SK-N-SH (cell line): ENCODE results near the gene DOCK10. TPM values are rescaled to one million over a fixed set of nuclear protein-coding genes. Genes with fewer than 3 reads are reported as not detected.

ENCODE experiments used
- CTCF ChIA-PET: fragments of 300-600, 350-600 bp; formaldehyde crosslinking; extraction: SDS; loops from one replicate; lab custom pipeline; 2021; lab: Yijun Ruan, JAX
- POLR2A ChIA-PET: fragments of 350-600 bp; sonication (Branson Sonifier 250); formaldehyde crosslinking; extraction: SDS; loops from one replicate; lab custom pipeline; 2020; ENCODE audit warnings: antibody characterized with exemption, inconsistent platforms; lab: Yijun Ruan, JAX
- DNase-seq: peaks from one replicate; pipeline ENCODE4 v3.0.0; 2012
- H2AFZ ChIP-seq: fragments of 200-600 bp; sonication (generic); 2 replicates; pipeline ENCODE4 v1.8.1; 2016; ENCODE audit warnings: antibody characterized with exemption, mild to moderate bottlenecking, low read depth
- H3F3A ChIP-seq: fragments of 200-600 bp; sonication (generic); replicated peaks from 2 replicates; pipeline ENCODE3; 2016; ENCODE audit warnings: antibody characterized with exemption, mild to moderate bottlenecking; ENCODE audit not compliant: insufficient read depth
- H3K27ac ChIP-seq, 2 experiments: fragments of 200-500 bp in 1 of 2; fragments of 200-600 bp in 1 of 2; sonication (Bioruptor generic) in 1 of 2; sonication (generic), shearing (Covaris generic) in 1 of 2; 2 replicates each; pipeline versions ENCODE4 v1.5.1 to v1.6.1; 2014 to 2016; ENCODE audit warnings: low read depth in 2 of 2, inconsistent platforms in 1 of 2, low read length in 1 of 2, mild to moderate bottlenecking in 1 of 2, mixed read lengths in 1 of 2
- H3K27me3 ChIP-seq: fragments of 200-600 bp; sonication (generic), shearing (Covaris generic); 2 replicates; pipeline ENCODE4 v1.6.1; 2016; ENCODE audit warnings: mixed run types; ENCODE audit not compliant: insufficient read depth
- H3K36me3 ChIP-seq, 2 experiments: fragments of 200-500 bp in 1 of 2; fragments of 200-600 bp in 1 of 2; sonication (Bioruptor generic) in 1 of 2; sonication (generic) in 1 of 2; replicated peaks in 1 of 2; 2 replicates each; pipeline versions ENCODE3 to v1.5.1; 2014 to 2016; ENCODE audit warnings: low read length in 1 of 2, mild to moderate bottlenecking in 1 of 2; ENCODE audit not compliant: insufficient read depth in 2 of 2, control insufficient read depth in 1 of 2
- H3K4me1 ChIP-seq, 2 experiments: fragments of 200-500 bp in 1 of 2; fragments of 200-600 bp in 1 of 2; sonication (Bioruptor generic) in 1 of 2; sonication (generic), shearing (Covaris generic) in 1 of 2; 2 replicates each; pipeline versions ENCODE4 v1.5.1 to v1.6.1; 2014 to 2016; ENCODE audit warnings: low read depth in 1 of 2, low read length in 1 of 2, mixed run types in 1 of 2; ENCODE audit not compliant: insufficient read depth in 2 of 2, control insufficient read depth in 1 of 2
- H3K4me2 ChIP-seq: fragments of 200-600 bp; sonication (generic), shearing (Covaris generic); 2 replicates; pipeline ENCODE4 v1.6.1; 2017; ENCODE audit warnings: mixed run types
- H3K4me3 ChIP-seq, 2 experiments: fragments of 200-500 bp in 1 of 2; fragments of 200-600 bp in 1 of 2; sonication (Bioruptor generic) in 1 of 2; sonication (generic), shearing (Covaris generic) in 1 of 2; 2 replicates each; pipeline versions ENCODE4 v1.5.1 to v1.8.1; 2014 to 2016; ENCODE audit warnings: low read depth in 2 of 2, inconsistent platforms in 1 of 2, low read length in 1 of 2, mild to moderate bottlenecking in 1 of 2, mixed read lengths in 1 of 2, moderate library complexity in 1 of 2
- H3K79me2 ChIP-seq: fragments of 200-600 bp; sonication (generic); 2 replicates; pipeline ENCODE4 v1.8.1; 2017; ENCODE audit warnings: mild to moderate bottlenecking; ENCODE audit not compliant: insufficient read depth
- H3K9ac ChIP-seq: fragments of 200-600 bp; sonication (generic); 2 replicates; pipeline ENCODE4 v1.6.1; 2017; ENCODE audit warnings: mixed run types
- H3K9me2 ChIP-seq: fragments of 200-600 bp; sonication (generic); 2 replicates; pipeline ENCODE4 v1.6.1; 2017; ENCODE audit warnings: mixed run types
- H3K9me3 ChIP-seq: fragments of 200-600 bp; sonication (generic); 2 replicates; pipeline ENCODE4 v1.6.1; 2017; ENCODE audit warnings: mixed run types, mild to moderate bottlenecking, moderate library complexity
- H4K20me1 ChIP-seq: fragments of 200-600 bp; sonication (generic); 2 replicates; pipeline ENCODE4 v1.6.1; 2017; ENCODE audit warnings: mild to moderate bottlenecking, mixed run types; ENCODE audit not compliant: insufficient read depth
- CHD2 ChIP-seq: fragments of 150-350 bp; IDR thresholded peaks from 2 replicates; pipeline ENCODE4 v1.6.1; 2018; ENCODE audit warnings: low read length; ENCODE audit not compliant: partially characterized antibody
- CTCF ChIP-seq: fragments of 200-600 bp; sonication (generic); IDR thresholded peaks from 2 replicates; pipeline ENCODE4 v1.6.1; 2017; ENCODE audit warnings: antibody characterized with exemption, mild to moderate bottlenecking, moderate library complexity
- EZH2phosphoT487 ChIP-seq: fragments of 200-600 bp; sonication (generic); IDR thresholded peaks from 2 replicates; pipeline ENCODE4 v1.6.1; 2017; ENCODE audit warnings: low read depth, mixed run types, mild to moderate bottlenecking, antibody characterized with exemption, moderate library complexity, borderline replicate concordance
- FOXJ3 ChIP-seq: sonication (generic); formaldehyde crosslinking; IDR thresholded peaks from 2 replicates; pipeline ENCODE4 v1.5.1; 2020; ENCODE audit warnings: mild to moderate bottlenecking, missing genetic modification reagents
- GABPA ChIP-seq: IDR thresholded peaks from 2 replicates; pipeline ENCODE4 v1.4.0; 2012; ENCODE audit warnings: low read depth, mild to moderate bottlenecking
- IRF3 ChIP-seq: fragments of 150-350 bp; IDR thresholded peaks from 2 replicates; pipeline ENCODE4 v1.6.1; 2016; ENCODE audit warnings: mild to moderate bottlenecking, low read depth, low read length
- JUND ChIP-seq: IDR thresholded peaks from 2 replicates; pipeline ENCODE4 v1.4.0; 2012
- MEF2A ChIP-seq: IDR thresholded peaks from 2 replicates; pipeline ENCODE4 v1.4.0; 2012; ENCODE audit warnings: low read depth, borderline replicate concordance
- NFIC ChIP-seq: IDR thresholded peaks from 2 replicates; pipeline ENCODE4 v1.4.0; 2012; ENCODE audit warnings: borderline replicate concordance
- NRF1 ChIP-seq: IDR thresholded peaks from 2 replicates; pipeline ENCODE4 v1.6.1; 2012; ENCODE audit warnings: low read depth, mild to moderate bottlenecking, low read length
- POLR2AphosphoS5 ChIP-seq: IDR thresholded peaks from 2 replicates; pipeline ENCODE4 v1.6.1; 2012; ENCODE audit warnings: low read depth, low read length
- RAD21 ChIP-seq: IDR thresholded peaks from 2 replicates; pipeline ENCODE4 v1.6.1; 2012; ENCODE audit warnings: mild to moderate bottlenecking, low read length
- TAF1 ChIP-seq: IDR thresholded peaks from 2 replicates; pipeline ENCODE4 v1.6.1; 2012; ENCODE audit warnings: low read depth, mild to moderate bottlenecking, low read length, moderate library complexity, borderline replicate concordance
- TCF12 ChIP-seq: IDR thresholded peaks from 2 replicates; pipeline ENCODE4 v1.4.0; 2012
- TEAD4 ChIP-seq: IDR thresholded peaks from 2 replicates; pipeline ENCODE4 v1.4.0; 2012; ENCODE audit warnings: mild to moderate bottlenecking, borderline replicate concordance; ENCODE audit not compliant: insufficient read depth
- YY1 ChIP-seq: IDR thresholded peaks from 2 replicates; pipeline ENCODE4 v1.4.0; 2012; ENCODE audit warnings: low read depth, mild to moderate bottlenecking
- WGBS: methylation state at CpG from one replicate; pipeline ENCODE4 v1.1.6; 2017; ENCODE audit warnings: low lambda C conversion rate; 5-methylcytosine and 5-hydroxymethylcytosine counted together
- polyA plus RNA-seq, 3 experiments: library from polyadenylated mRNA; depleted of rRNA; stranded (reverse); fragments of >200 nt; gene quantifications; 2 replicates each; pipeline ENCODE4 v1.2.3, GENCODE V29; 2012

The DOCK10 gene
- polyA plus RNA-seq, 1 of the 3 experiments (the other 2 are of a cell fraction) = 24.1 TPM

GRCh38 chr2:224984637-224985036 is 57.6 kb downstream of the DOCK10 start:
- H3K9me2 ChIP-seq = no peaks in the 10 kb centered on the region
- no peaks in the 10 kb centered on the region for H3K9me3 ChIP-seq
- TF ChIP-seq EZH2phosphoT487 (no peak), TAF1 (no peak), TEAD4 (no peak), JUND (no peak), FOXJ3 (CRISPR knock-in tag) (no peak), IRF3 (no peak), GABPA (no peak), NFIC (no peak), TCF12 (no peak), YY1 (no peak), CTCF (no peak), POLR2AphosphoS5 (no peak), MEF2A (no peak), CHD2 (no peak), NRF1 (no peak), RAD21 (no peak)
- TF ChIP-seq, all 33 proteins: peak for 0
- H3K79me2 ChIP-seq = peaks cover 47% of the 10 kb centered on the region
- CTCF ChIA-PET = interaction anchor here (6.5 kb wide), 1 partner anchor 17 kb away, joined by 34 read pairs; no protein-coding TSS in a partner anchor
- no peaks in the 10 kb centered on the region for H4K20me1 ChIP-seq
- peak overlapping the region; percentile 38; the same call in 1 of the 2 replicates for H3K9ac ChIP-seq
- H3K36me3 ChIP-seq = no peaks in the 10 kb centered on the region
- H3K27me3 ChIP-seq = no peaks in the 10 kb centered on the region
- peak overlapping the region in 1 of 2 experiments; percentile 57; a peak in 2 of 4 replicates for H3K4me3 ChIP-seq
- H3K4me1 ChIP-seq = peaks cover 11 to 18% of the 10 kb centered on the region in 2 experiments; a peak in 3 of 4 replicates
- peak overlapping the region; percentile 77 for H2AFZ ChIP-seq
- peak overlapping the region; percentile 84 for H3K4me2 ChIP-seq
- POLR2A ChIA-PET = interaction anchor here (0.6 to 0.7 kb wide), 3 partner anchors 14 to 269 kb away, joined by 3 read pairs; no protein-coding TSS in a partner anchor
- peaks cover 29% of the 10 kb centered on the region for H3F3A ChIP-seq
- H3K27ac ChIP-seq = peak overlapping the region; percentile 87 to 99
- 88% methylated on average over 5 of the region's 5 CpGs for WGBS
- no peak for DNase-seq
